T-helper 22 cell (primary cell): ENCODE measurements around the gene TAS2R50.
"Not testable (repeated sequence)": the region's sequence is repeated elsewhere in the genome, so short reads cannot be mapped to it uniquely, and the experiment has no call there.

ENCODE experiments used
- DNase-seq: peaks from one replicate; pipeline ENCODE4 v3.0.0-alpha.2; 2020; ENCODE audit warnings: low read depth

TAS2R50 gene

GRCh38 chr12:10986812-10987211 is at the start of gene TAS2R50:
Gene TAS2R50, minus strand, starts transcription at chr12:10986912. Its CDS starts 52 bp downstream, at chr12:10986860.
- no peak for DNase-seq

- DNase-seq = not testable (repeated sequence)
These were observed 47.2 kb upstream of the TAS2R50 start for GRCh38 chr12:11033959-11034358.

GRCh38 chr12:11031307-11031706 is 44.6 kb upstream of the TAS2R50 start, which contains the start of gene TAS2R31:
Gene TAS2R31, minus strand, starts transcription at chr12:11031407. Its CDS starts 72 bp downstream, at chr12:11031335.
- no peak for DNase-seq

- DNase-seq = no peak
These were observed 39.4 kb upstream of the TAS2R50 start for GRCh38 chr12:11026118-11026517.

GRCh38 chr12:11023387-11023786 is 36.7 kb upstream of the TAS2R50 start:
- no peak for DNase-seq

- DNase-seq = no peak
These were observed 35.8 kb upstream of the TAS2R50 start, which contains the start of gene TAS2R19 for GRCh38 chr12:11022520-11022919. Gene TAS2R19, minus strand, starts transcription at chr12:11022620. Its CDS starts 49 bp downstream, at chr12:11022571.

- DNase-seq = no peak
These were observed 30.2 kb upstream of the TAS2R50 start for GRCh38 chr12:11016937-11017336.

GRCh38 chr12:11015775-11016430 is 29.2 kb upstream of the TAS2R50 start:
- no peak for DNase-seq

GRCh38 chr12:11014234-11014633 is 27.5 kb upstream of the TAS2R50 start:
- DNase-seq = no peak

- no peak for DNase-seq
These were observed 20.9 kb upstream of the TAS2R50 start for GRCh38 chr12:11007608-11008007.

GRCh38 chr12:10998204-10998603 is 11.5 kb upstream of the TAS2R50 start, which contains the start of gene TAS2R20:
Gene TAS2R20, minus strand, starts transcription at chr12:10998304. Its CDS starts 429 bp downstream, at chr12:10997875.
- no peak for DNase-seq

GRCh38 chr12:10994307-10994706 is 7.6 kb upstream of the TAS2R50 start:
- DNase-seq = no peak

GRCh38 chr12:10989107-10989506 is 2.4 kb upstream of the TAS2R50 start:
- DNase-seq = no peak

GRCh38 chr12:10982244-10982643 is 4.5 kb downstream of the TAS2R50 start:
- peak; percentile 27 for DNase-seq

- no peak for DNase-seq
These were observed 11.7 kb downstream of the TAS2R50 start for GRCh38 chr12:10974965-10975364.

- no peak for DNase-seq
These were observed 17.8 kb downstream of the TAS2R50 start for GRCh38 chr12:10968765-10969456.

- no peak for DNase-seq
These were observed 19.3 kb downstream of the TAS2R50 start for GRCh38 chr12:10967409-10967808.

- DNase-seq = no peak
These were observed 20.4 kb downstream of the TAS2R50 start for GRCh38 chr12:10966314-10966713.

GRCh38 chr12:10965476-10965875 is 21.2 kb downstream of the TAS2R50 start:
- no peak for DNase-seq

GRCh38 chr12:10960211-10960610 is 26.5 kb downstream of the TAS2R50 start:
- DNase-seq = no peak

GRCh38 chr12:10959804-10960203 is 26.9 kb downstream of the TAS2R50 start:
- no peak for DNase-seq

- no peak for DNase-seq
These were observed 29.0 kb downstream of the TAS2R50 start for GRCh38 chr12:10957741-10958140.

- no peak for DNase-seq
These were observed 30.6 kb downstream of the TAS2R50 start for GRCh38 chr12:10956085-10956484.
